Activated CD4-positive, alpha-beta T cell treated with anti-CD3 and anti-CD28 coated beads for 1 hour (primary cell): ENCODE data around the gene SAXO1.
"Not testable (repeated sequence)": the region's sequence is repeated elsewhere in the genome, so short reads cannot be mapped to it uniquely, and the experiment has no call there.

Experiments
- DNase-seq: peaks from one replicate; pipeline ENCODE4 v3.0.0-alpha.2; 2020

The SAXO1 gene

GRCh38 chr9:18951936-18952335 is 81.1 kb downstream of the SAXO1 start:
- DNase-seq = no peak

DNA sequence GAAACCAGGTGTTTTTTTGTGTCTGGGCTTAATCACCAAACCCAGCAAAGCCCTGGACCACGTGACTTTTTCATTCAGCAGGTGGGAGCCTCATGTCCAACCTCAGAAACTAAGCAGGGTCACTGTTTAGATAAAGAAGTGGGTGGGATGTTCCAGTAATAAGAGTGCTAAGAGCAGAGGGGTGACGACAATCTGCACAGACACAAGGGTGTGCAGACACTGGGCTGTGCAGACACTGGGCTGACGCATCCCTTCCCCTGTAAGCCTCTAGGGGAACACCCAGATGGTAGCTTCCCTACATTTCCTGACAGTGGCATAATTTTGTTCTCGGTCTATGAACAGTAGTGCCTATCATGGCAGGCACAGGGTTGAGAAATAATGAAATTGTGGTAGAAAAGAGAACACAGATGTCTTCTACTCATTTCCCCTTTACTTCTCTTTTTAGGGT is 85.1 kb downstream of the SAXO1 start:
- DNase-seq = no peak

DNA sequence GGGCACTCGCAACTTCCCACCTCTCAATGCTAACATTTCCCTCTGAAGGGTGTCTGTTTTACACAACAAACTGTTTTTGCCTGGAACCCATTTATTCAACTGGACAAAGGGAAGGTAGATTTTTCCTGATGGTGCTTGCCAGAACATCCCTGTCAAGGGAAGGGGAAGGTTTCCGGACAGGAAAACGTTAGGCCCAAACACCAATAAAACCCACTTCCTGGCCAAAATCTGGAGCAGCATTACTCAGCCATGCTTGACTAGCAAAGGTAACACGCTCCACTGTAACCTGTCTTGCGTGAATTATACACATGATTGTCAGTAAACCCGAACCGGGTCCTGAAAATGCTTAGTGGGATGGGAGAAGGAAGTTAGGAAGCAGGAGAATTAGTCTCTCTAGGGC is 90.2 kb downstream of the SAXO1 start:
- DNase-seq = no peak

GRCh38 chr9:18941060-18941740 is 91.8 kb downstream of the SAXO1 start:
- no peak for DNase-seq

GRCh38 chr9:18939943-18940342 is 93.1 kb downstream of the SAXO1 start:
- no peak for DNase-seq

- no peak for DNase-seq
Observed at GRCh38 chr9:18936094-18936871, 96.7 kb downstream of the SAXO1 start.

- DNase-seq = no peak
Observed at GRCh38 chr9:18935541-18935940, 97.5 kb downstream of the SAXO1 start.

- not testable (repeated sequence) for DNase-seq
Observed at GRCh38 chr9:18930611-18931010, 102.4 kb downstream of the SAXO1 start.

GRCh38 chr9:18928711-18929110 is 104.3 kb downstream of the SAXO1 start:
- DNase-seq = no peak

DNA sequence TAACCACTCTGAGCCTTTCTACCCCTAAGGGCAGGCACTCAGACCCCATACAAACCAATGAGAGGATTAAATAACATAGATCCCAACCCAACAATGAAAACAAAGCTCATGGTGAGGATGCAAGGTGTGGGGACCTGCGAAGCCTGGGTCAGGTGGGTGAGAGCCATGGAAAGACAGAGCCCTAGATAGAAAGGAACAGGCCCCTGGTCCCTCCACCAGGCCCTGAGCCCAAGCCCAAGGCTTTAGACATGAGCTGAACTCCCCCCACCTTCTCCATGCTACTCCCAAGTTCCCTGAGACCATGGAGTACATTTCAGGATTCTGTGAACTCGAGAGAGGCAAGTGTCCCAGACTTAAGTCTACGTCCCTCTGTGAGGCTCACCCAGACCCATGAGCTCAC is 106.5 kb downstream of the SAXO1 start:
- no peak for DNase-seq

- DNase-seq = no peak
Observed at GRCh38 chr9:18925880-18926279, 107.1 kb downstream of the SAXO1 start.

DNA sequence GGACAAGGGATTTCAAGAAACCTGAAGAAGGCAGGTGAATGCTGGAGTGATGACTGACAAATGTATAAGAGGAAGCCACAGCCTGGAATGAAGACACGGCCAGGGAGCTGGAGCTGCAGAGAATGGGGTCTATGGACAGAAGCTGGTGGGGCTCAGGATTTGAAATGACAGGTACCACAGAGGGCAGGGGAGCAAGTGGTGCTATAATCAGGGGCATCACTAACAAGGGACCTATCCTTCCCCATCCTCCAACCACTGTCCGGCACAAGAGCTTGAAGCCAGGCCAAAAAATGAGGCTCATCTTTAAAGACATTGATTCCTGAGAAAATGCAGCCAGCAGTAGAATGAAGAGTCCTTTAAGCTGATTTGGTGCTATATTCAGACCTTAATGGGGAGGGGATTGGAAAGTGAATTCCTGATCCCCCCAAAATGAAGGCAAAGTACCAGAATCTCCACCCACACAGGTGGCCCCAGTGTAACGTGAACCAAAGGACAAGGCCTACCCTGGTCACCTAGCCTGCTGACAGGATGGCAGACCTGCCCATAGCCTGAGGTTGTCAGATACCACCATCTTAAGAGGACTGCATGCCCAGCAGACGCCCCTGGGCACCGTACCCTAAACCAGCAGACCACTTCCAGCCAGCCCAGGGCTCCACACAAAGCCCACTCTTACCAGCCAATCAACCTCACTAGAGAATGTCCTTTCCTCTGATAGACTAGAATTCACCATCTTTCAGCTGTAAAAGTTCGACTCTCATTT is 109.2 kb downstream of the SAXO1 start:
- DNase-seq = no peak

- DNase-seq = no peak
Observed at GRCh38 chr9:18923167-18923566, 109.8 kb downstream of the SAXO1 start.

DNA sequence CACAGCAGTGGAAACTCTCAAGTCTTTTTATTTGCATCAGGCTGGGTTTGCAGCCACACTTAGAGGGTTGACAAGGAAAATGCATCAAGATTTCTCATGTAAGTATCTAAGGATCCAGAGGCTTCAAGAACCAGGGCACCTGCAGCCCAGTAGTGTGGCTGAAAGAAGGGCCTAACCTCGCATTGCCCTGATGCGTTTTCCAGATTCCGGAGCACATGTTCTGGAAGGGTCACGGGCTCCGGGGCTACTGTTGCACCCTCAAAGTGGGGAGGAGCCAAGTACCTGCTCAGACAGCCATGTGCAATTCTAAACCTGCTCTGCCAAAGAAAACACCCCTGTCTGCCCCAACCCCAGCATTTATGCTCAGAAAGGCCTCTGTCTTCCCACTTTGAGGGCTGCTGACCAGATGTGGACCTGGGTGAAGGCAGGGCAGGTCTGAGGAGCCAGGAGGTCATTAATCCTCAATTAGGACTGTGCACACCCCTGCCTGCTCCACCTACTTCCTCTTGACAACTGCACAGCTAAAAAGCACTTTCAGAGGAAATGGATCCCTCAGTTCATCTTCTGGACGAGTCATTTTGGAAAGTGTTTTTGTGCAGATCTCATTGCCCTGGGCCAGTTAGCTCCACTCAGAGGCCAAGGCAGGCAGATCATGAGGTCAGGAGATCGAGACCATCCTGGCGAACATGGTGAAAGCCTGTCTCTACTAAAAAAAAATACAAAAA is 110.7 kb downstream of the SAXO1 start:
- no peak for DNase-seq

DNA sequence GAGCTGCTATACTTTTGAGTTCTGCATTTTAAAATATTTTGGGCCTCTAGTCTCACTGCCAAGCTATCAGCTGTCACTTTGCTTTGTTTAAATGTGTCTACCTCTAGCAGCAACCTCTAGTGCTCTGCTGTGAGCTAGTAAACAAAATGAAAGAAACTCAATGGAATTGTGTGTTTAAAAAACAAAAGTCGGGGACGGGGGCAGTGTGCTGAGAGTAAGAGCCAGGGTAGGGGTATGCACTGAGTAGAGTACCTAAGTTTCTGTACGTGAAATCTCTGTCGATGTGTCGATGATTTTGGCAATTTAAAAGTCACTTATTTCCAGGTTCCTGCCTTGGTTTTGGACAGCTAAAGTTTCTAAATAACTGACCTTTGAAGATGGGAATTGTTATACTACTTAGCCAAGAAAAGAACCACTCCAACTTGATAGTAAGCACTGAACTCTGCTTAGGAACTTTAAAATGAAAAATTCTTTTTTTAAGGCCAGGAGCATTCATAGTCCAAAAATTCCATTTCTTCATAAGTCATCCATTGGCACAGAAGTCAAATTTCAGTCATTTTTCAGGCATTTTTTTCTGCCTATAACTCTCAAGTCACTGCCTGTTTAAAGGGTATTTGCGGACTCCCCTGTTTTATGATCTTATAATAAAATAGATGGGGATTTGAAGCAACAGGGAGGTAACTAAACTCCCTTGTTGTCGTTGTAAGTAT is 111.5 kb downstream of the SAXO1 start:
- no peak for DNase-seq

DNA sequence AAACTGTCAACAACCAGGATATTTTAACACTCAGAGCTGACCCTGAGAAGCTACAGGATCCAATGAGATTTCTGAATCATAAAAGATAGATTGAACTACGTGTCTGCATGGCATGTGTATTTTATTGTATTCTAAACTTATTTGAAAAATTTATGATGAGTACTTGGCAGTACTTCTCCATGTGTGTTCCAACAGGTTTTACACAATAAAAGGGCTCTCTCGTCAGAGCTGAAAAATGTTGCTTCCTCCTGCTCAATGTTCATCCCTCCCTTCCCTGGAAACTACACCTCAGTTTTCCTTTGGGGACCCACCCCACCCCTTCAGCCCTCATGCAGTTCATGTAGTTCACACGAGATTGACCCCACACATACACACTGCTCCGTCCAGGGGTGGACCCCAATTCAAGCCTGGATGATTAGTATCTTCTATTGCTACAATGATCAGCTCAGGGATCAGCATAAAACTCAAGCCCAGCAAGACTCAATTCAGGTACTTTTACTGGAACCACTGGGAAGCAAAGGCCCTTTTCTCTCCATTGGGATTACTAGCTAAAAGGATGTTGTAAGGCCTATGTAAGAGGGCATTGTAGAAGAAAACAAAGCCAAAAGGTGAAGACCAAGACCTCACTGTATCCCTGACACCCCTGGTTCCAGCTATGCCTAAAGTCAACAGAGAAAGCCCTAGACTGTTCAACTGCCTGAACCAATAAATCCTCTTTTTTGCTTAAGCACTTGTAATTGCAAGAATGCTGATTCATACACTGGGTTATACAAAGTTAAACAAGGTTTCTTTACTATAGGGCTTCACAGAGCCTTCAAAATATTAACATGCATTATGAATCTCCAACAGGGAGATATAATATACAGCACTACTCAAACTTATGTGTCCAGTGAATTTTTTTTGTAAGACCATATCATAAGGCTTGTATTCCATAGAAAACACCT is 112.6 kb downstream of the SAXO1 start:
- no peak for DNase-seq

DNA sequence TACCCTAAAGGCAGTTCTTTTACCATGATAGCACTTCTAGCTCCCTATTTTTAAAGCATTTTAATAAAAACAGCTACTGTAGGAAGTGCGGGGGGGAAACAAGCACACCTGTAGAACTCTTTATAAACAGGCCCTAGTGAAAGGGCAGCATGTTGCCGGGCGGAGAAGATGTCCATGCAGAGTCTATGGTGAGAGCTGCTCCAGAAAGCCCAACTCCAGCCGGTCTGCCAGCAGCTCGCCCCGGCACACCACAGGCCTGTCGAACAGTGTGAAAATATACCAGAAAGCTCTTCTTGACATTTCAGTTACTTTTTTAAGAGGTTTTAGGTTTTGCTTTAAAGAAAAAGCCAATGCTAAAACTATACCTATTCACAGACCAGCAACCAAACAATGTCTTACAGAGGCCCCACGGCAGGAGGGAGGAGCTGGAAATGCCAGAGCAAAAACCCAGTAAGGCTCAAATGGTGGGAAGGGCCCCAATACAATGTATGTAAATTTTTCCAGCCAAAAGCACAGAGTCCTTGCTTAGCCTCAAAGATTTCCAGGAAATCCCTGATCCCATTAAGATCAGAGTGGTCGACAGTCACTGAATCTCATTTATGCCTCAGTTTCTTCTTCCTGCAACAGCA is 121.2 kb downstream of the SAXO1 start:
- DNase-seq = no peak

DNA sequence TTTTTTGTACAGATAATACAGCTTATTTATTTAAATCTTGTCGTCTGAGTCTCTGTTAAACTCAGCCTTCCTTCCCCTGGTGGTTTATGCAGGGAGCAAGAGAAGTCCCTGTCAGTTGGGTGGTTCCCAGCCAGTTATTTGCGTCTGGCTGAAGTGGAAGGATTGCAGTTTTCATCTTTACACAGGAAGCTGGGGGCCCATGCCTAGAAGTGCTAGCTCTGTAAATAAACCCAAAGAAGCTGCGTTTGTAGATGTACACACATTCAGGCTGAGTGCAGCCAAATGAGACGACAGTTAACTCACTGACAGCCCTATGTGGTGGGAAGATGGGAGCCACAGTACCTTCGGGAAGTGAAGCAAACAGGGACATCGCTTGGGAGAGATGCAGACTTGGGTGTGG is 122.1 kb downstream of the SAXO1 start:
- no peak for DNase-seq

DNA sequence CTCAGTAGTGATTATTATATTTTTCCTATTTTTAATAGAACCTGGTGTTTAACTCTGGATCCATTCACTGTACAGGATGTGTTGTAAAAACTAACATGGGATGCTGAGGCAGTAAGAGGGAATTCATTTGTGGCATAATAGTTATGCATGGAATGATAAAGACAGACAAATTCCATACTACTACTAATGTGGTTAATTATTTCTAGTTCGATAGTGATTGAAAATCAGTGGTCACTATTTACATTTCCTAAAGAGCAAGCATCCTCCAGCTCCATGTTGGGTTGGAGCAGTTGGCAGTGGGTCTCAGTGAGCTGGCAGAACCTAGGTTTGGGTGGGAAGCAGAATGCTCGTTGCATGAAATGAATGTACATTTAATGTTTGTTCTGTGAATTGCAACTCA is 122.6 kb downstream of the SAXO1 start:
- DNase-seq = no peak

DNA sequence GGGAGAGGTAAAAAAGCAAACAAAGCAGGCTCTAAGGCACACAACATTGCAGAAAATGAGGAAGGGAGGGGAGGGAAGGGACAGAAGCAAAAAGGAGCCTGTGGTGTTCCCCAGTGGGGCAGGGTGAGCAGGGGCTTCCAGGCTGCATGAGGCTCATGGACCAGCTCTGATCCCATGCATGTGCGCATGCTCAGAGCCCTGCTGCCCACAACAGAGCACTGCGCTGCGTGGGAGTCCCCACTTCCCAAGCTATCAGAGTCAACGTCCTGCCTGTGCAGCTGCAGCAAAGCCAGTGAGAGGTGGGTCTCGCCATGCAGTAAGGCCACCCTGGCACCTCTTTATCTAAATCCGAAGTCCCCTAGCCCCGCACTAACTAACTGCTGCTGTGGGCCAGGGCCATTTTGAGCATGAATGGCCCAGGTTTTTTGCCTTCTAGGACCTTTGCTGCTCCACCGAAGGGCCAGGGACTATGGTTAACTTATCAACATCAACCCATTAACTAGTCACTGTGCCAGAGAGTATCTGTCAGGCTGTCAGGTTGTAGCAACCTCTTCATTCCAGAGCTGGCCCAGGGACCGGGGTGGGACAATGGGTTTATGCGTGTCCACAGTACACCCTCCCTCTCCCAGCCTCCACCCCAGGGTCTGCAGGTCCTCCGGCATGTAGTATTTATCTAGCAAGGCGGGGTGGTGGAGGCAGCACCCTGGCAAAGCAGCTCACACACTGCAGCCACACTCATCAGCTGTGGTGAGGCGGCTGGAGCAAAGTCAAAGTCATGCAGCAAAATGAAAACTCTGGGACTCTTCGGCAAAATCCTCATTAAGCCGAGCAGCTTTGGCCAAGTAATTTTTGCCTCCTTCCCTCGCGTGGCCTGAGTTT is 123.6 kb downstream of the SAXO1 start:
- no peak for DNase-seq
